DOHH2 (cell line): ENCODE measurements around the gene CFAP119.

Experiments used
- CTCF ChIP-seq: fragments of 200-600 bp; sonication (generic); IDR thresholded peaks from one replicate; pipeline ENCODE4 v1.5.1; 2014; ENCODE audit warnings: antibody characterized with exemption, mild to moderate bottlenecking, low read depth, low read length; ENCODE audit not compliant: poor library complexity, severe bottlenecking
- EZH2phosphoT487 ChIP-seq: fragments of 200-600 bp; sonication (generic); IDR thresholded peaks from 2 replicates; pipeline ENCODE4 v1.6.1; 2017; ENCODE audit warnings: borderline replicate concordance, mild to moderate bottlenecking, antibody characterized with exemption, low read length, moderate library complexity, mixed read lengths

- no peak for TF ChIP-seq CTCF
- TF ChIP-seq EZH2phosphoT487: no peak
Measured at GRCh38 chr16:30721606-30722005, 40.3 kb downstream of the CFAP119 start.
